ENCODE measurements around the gene ERP27.

GRCh38 chr12:14878488-14878887, 59.8 kb downstream of the ERP27 start:
- no peak for TF ChIP-seq CTCF (IDR thresholded peaks at IDR 0.05)
- TF ChIP-seq POLR2AphosphoS5 (IDR thresholded peaks at IDR 0.05; ENCODE audit: low read depth, low read length), result no peak
- TF ChIP-seq SIN3A (IDR thresholded peaks at IDR 0.05; ENCODE audit: borderline replicate concordance, insufficient read depth, low read depth, low read length), result no peak
